C4-2B (cell line): ENCODE data around the gene RBM4.

Experiments used
- CTCF ChIP-seq: fragments of 450-650 bp; conservative IDR thresholded peaks from 2 replicates; pipeline ENCODE4 v1.5.1; 2017; ENCODE audit warnings: mild to moderate bottlenecking
- ZFX ChIP-seq: fragments of 450-650 bp; IDR thresholded peaks from 2 replicates; pipeline ENCODE4 v1.6.1; 2017

GRCh38 chr11:66649903-66650302 is 11.4 kb downstream of the RBM4 start:
- no peak for TF ChIP-seq CTCF
- no peak for TF ChIP-seq ZFX
